ENCODE data around the gene ADGRD1. TPM values are rescaled to one million over a fixed set of nuclear protein-coding genes. Genes with fewer than 3 reads are reported as not detected.

Gene ADGRD1
- total RNA-seq, 1 experiment from 2014 or later: 11.8 TPM

DNA sequence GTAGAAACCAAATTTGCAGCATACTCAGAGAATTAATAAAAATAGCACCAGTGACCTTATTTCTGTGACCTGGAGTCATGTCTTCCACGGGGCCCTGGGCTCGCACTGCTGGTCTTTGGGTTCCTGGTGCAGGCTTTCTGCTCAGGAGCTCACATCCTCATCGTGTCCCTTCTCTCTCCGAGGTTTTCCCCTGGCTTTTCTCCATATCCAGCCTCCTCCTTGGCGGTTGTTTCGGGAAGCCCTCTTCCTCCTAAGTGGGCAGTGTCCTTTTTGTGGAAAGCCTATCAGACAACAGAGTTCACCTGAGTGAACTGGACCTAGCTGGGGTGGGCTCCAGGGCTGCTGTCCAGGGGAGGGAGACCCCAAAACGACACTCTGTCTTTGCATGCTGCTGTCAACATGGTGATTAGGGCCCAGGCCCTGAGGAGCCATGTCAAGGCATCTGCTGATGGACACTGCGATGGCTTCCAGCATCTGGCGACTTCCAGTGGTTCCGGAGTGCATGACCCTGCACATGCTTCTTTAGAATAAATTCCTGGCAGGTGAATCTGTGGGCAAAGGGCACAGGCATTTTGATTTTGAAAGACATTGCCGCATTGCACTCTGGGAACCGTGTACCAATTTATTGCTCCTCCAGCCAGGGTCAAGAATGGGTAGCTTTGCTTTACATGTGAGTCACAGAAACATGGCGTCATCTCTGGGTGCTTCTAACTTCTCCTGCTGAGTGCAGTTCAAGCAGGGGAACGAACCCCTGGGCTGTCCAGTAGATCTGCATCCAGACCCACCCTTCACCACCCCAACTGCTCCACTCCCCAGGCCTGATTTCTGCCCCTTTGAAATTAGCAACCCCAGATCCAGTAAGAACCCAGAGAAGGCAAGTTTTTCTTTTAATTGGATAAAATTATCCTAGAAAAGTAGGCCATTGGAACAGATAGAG lies 136.8 kb downstream of the ADGRD1 start:
- peak; percentile 39 for DNase-seq (ENCODE audit: low read depth)

GRCh38 chr12:131091413-131091975 lies 137.8 kb downstream of the ADGRD1 start:
- DNase-seq (ENCODE audit: low read depth): no peak

DNA sequence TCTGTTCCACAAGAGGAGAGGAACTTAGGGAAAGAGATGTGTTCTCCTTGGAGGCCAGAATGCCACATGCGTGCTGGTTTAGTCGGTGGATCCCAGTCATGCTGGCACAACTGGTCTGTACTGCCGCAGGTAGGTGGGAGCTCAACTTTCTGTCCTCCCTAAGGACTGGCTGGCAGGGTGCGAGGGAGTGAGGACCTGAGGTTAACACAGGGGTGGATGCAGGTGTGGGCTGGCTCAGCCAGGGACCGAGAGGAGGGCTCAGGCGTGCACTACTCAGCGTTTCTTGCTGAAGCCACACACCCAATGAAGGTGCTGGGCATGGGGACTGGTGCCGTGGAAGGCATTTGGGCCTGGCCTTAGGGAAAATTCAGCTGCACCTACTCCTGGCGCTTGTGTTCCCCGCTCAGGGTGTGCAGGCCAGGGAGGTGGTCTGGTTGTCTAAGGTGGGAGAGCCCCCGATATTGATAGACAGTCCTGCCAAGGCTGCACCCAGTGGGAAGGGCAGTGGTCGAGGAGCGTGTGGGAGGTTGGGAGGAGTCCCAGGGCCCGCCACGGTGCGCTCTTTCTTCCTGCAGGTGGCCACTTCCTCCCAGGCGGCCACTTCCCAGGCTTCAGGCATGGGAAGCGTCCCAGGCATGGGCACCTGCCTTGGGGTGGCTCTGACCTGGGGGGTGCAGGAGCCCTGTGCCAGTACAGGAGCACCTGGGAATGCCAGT lies 138.4 kb downstream of the ADGRD1 start:
- no peak for DNase-seq (ENCODE audit: low read depth)

- DNase-seq (ENCODE audit: low read depth): peak; percentile 84
Measured at GRCh38 chr12:131092901-131093603, 139.3 kb downstream of the ADGRD1 start.

- DNase-seq (ENCODE audit: low read depth): no peak
Measured at GRCh38 chr12:131093604-131093955, 139.9 kb downstream of the ADGRD1 start.

- DNase-seq (ENCODE audit: low read depth): no peak
Measured at GRCh38 chr12:131093971-131094830, 140.5 kb downstream of the ADGRD1 start.

- no peak for DNase-seq (ENCODE audit: low read depth)
Measured at GRCh38 chr12:131094831-131095805, 141.4 kb downstream of the ADGRD1 start.

DNA sequence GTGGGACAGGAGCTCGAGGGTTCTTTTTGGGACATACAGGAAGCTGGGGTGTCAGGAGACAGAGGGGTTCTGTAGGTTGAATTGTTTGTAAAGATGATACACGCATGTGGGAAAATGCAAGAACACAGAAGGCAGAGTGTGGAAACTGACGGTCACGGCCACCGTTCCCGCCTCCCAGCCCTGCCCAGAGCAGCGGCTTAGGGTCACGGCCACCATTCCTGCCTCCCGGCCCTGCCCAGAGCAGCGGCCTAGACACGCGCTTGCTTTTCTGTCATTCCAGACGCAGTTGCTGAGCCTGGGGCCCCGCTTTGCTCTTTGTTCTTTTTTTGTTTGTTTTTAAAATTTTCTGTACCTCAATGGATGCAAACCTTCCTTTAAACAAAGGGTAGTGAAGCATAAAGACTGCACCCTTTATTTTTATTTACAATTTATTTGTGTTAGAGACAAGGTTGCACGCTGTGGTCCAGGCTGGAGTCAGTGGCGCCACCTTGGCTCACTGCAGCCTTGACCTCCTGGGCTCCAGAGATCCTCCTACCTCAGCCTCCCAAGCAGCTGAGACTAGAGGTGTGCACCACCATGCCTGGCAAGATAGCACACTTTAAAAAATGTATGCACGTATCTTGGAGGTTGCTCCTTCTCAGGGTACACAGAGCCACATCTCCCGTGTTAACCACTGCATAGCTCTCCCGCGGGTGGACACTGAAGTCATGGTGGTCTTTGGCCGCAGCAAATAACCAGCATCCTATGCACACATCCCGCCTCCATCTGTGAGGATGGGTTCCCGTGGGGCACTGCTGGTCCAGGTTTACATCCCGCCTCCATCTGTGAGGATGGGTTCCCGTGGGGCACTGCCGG lies 142.3 kb downstream of the ADGRD1 start:
- DNase-seq (ENCODE audit: low read depth): no peak

DNA sequence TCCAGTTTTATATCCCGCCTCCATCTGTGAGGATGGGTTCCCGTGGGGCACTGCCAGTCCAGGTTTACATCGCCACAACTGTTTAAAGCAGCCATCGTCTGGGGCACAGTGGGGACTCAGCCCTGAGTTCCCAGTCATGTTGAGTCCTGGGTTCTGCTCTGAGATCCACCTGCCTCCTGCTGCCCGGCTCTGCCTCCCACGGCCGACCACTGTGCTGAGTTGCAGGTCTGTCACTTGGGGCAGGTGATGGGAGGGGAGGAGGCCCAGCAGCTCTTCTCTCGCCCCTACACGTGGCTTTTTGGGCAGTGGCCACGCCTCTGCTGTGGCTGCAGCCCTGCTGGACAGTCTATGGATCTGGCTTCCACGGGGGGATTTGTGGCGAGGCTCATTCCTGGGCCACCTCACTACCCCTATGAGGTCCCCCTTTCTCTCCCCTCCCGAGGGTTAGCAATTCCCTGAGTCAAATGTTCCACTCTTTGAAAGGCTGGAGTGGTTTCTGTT lies 143.0 kb downstream of the ADGRD1 start:
- no peak for DNase-seq (ENCODE audit: low read depth)

GRCh38 chr12:131097202-131098177 lies 143.8 kb downstream of the ADGRD1 start:
- DNase-seq (ENCODE audit: low read depth): no peak

DNA sequence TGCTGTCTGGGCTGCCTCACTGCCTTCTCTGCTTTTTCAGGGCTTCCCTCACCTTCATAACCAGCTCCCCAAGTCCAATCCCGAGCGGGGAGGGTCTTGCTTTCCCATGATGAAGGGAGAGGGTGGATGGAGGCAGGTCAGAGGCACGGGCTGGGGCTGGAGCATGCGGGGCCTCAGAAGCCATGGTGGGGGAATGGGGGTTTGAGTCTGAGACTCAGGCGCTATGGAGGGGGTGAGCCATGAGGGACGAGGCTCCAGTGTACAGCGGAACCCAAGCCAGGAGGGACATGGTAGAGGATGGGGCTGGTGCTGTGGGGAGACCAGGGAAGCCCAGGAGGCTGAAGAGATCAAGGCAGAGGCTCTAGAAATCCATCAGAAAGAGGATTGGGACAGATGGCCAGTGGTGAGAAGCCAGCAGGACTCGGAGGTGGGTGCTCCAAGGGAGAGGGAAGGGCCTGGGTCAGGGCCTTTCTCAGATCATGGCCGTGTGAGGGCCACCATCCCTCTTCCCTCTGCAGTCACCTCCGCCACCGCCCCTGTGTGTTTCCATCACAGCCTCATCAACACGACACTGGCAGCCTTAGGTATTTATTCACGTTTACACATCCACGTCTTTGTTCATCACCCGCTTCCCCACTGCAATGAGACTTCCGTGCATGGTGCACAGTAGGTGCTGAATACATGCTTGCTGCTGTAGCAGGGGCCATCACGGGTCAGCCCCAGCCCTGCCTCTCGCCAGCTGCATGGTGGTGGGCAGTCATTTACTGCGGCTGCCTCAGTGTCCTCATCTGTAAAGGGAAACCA lies 144.7 kb downstream of the ADGRD1 start:
- DNase-seq (ENCODE audit: low read depth): no peak

DNA sequence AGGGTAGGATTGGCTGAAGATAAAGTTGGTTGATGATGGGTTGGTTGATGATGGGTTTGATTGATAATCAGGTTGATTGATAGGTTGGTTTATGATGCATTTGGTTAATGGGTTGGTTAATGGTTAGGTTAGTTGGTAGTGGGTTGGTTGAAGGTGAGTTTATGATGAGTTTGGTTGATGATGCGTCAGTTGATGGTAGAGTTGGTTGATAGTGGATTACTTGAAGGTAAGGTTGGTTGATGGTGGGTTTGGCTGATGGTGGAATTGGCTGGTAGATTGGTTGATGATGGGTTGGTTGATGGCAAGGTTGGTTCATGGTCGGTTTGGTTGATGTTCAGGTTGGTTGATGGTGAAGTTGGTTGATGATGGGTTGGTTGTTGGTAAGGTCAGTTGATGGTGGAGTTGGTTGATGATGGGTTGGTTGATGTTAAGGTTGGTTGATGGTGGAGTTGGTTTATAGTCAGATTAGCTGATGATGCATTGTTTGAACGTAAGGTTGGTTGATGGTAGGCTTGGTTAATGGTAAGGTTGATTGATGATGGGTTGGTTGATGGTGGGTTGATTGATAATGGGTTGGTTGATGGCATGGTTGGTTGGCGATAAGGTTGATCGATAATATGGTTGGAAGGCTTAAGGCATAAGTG lies 146.4 kb downstream of the ADGRD1 start:
- no peak for DNase-seq (ENCODE audit: low read depth)

GRCh38 chr12:131101006-131101405 lies 147.3 kb downstream of the ADGRD1 start:
- no peak for DNase-seq (ENCODE audit: low read depth)

GRCh38 chr12:131101703-131102492 lies 148.2 kb downstream of the ADGRD1 start:
- DNase-seq (ENCODE audit: low read depth): no peak

DNA sequence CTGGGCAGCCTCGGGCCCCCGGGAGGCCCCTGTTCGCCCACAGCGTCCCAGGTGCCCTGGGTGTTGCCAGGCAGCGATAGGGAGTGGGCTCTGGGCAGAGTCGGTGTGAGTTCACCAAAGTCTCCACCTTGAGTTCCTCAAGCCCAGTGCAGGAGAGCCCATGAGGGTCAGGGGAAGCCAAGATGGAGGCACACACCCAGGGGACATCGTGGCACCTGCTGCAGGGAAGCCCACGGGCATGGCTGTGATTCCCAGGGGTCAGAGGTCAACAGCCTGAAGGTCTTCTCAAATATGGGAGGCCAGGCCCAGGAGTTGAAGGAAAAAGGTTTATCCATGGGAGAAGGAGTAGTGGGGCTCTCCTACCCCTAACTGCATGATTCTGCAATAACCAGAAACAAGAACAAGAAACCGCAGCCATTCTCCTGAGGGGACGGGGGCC lies 148.8 kb downstream of the ADGRD1 start:
- no peak for DNase-seq (ENCODE audit: low read depth)
